GM23338 (cell line): ENCODE data around the gene CFDP1. TPM values are rescaled to one million over a fixed set of nuclear protein-coding genes. Genes with fewer than 3 reads are reported as not detected.

Experiments used
- ATAC-seq: fragments of 200-7000 bp; cut with Tn5 transposase; 3 replicates; pipeline ENCODE4 v1.9.1; 2020
- DNase-seq: peaks from one replicate; pipeline ENCODE4 v3.0.0-alpha.2; 2015; ENCODE audit warnings: low spot score
- H2AFZ ChIP-seq: fragments of 200-600 bp; sonication (generic); 2 replicates; pipeline ENCODE4 v1.8.0; 2016; ENCODE audit warnings: antibody characterized with exemption, mild to moderate bottlenecking, moderate library complexity
- H3F3A ChIP-seq: fragments of 200-600 bp; sonication (generic); replicated peaks from 2 replicates; pipeline ENCODE4 v1.8.0; 2017; ENCODE audit warnings: antibody characterized with exemption, mixed run types, low read depth
- H3K27ac ChIP-seq: fragments of 200-600 bp; sonication (generic); 2 replicates; pipeline ENCODE4 v1.6.1; 2016; ENCODE audit warnings: low read depth
- H3K27me3 ChIP-seq: fragments of 200-600 bp; sonication (generic); 2 replicates; pipeline ENCODE4 v1.8.0; 2016; ENCODE audit warnings: mild to moderate bottlenecking, mixed run types, moderate library complexity; ENCODE audit not compliant: insufficient read depth
- H3K36me3 ChIP-seq: fragments of 200-600 bp; sonication (generic); 2 replicates; pipeline ENCODE4 v1.8.0; 2016; ENCODE audit warnings: mild to moderate bottlenecking; ENCODE audit not compliant: insufficient read depth
- H3K4me1 ChIP-seq: fragments of 200-600 bp; sonication (generic); 2 replicates; pipeline ENCODE4 v1.8.0; 2016; ENCODE audit warnings: mild to moderate bottlenecking, moderate library complexity; ENCODE audit not compliant: insufficient read depth
- H3K4me2 ChIP-seq: fragments of 200-600 bp; sonication (generic); 2 replicates; pipeline ENCODE4 v1.7.1; 2017; ENCODE audit warnings: mixed run types
- H3K4me3 ChIP-seq: fragments of 200-600 bp; sonication (generic); 2 replicates; pipeline ENCODE4 v1.6.1; 2016; ENCODE audit warnings: mixed run types
- H3K79me2 ChIP-seq: fragments of 200-600 bp; sonication (generic); replicated peaks from 2 replicates; pipeline ENCODE4 v1.8.0; 2017; ENCODE audit warnings: mild to moderate bottlenecking; ENCODE audit not compliant: insufficient read depth
- H3K9me2 ChIP-seq: fragments of 200-600 bp; sonication (generic); 2 replicates; pipeline ENCODE4 v1.8.0; 2017; ENCODE audit not compliant: insufficient read depth
- H4K20me1 ChIP-seq: fragments of 200-600 bp; sonication (generic); replicated peaks from 2 replicates; pipeline ENCODE4 v1.8.0; 2017; ENCODE audit warnings: mild to moderate bottlenecking; ENCODE audit not compliant: insufficient read depth
- H3K27ac Mint-ChIP-seq: 2 replicates; pipeline ENCODE4 v1.8.0; 2020; ENCODE audit warnings: inconsistent platforms, mild to moderate bottlenecking, moderate library complexity, mixed read lengths
- H3K27me3 Mint-ChIP-seq: 3 replicates; pipeline ENCODE4 v1.8.0; 2022; ENCODE audit warnings: low read depth, mild to moderate bottlenecking, moderate library complexity, mixed read lengths, inconsistent platforms; ENCODE audit not compliant: insufficient read depth, poor library complexity
- H3K36me3 Mint-ChIP-seq: 3 replicates; pipeline ENCODE4 v1.8.0; 2021; ENCODE audit warnings: low read depth, mild to moderate bottlenecking, inconsistent platforms, moderate library complexity, mixed read lengths
- H3K4me1 Mint-ChIP-seq: 3 replicates; pipeline ENCODE4 v1.8.0; 2020; ENCODE audit warnings: mild to moderate bottlenecking, inconsistent platforms, mixed read lengths
- H3K4me3 Mint-ChIP-seq: 3 replicates; pipeline ENCODE4 v1.8.0; 2021; ENCODE audit warnings: moderate library complexity, mild to moderate bottlenecking, inconsistent platforms, mixed read lengths
- H3K9me3 Mint-ChIP-seq: 3 replicates; pipeline ENCODE4 v1.8.0; 2020; ENCODE audit warnings: moderate library complexity, mild to moderate bottlenecking, inconsistent platforms, mixed read lengths
- EZH2 ChIP-seq: fragments of 200-600 bp; sonication (generic); IDR thresholded peaks from one replicate; pipeline ENCODE4 v1.8.0; 2017; ENCODE audit warnings: antibody characterized with exemption, mild to moderate bottlenecking, low read depth; ENCODE audit not compliant: unreplicated experiment
- EZH2phosphoT487 ChIP-seq: fragments of 200-600 bp; sonication (generic); IDR thresholded peaks from one replicate; pipeline ENCODE4 v1.8.1; 2018; ENCODE audit warnings: antibody characterized with exemption; ENCODE audit not compliant: unreplicated experiment
- NANOG ChIP-seq: IDR thresholded peaks from 2 replicates; pipeline ENCODE4 v1.6.1; 2016; ENCODE audit warnings: antibody characterized with exemption, borderline replicate concordance
- POLR2AphosphoS5 ChIP-seq: IDR thresholded peaks from 2 replicates; pipeline ENCODE4 v1.6.1; 2016; ENCODE audit warnings: antibody characterized with exemption, low read depth
- STAT1 ChIP-seq: IDR thresholded peaks from one replicate; pipeline ENCODE4 v1.6.1; 2016; ENCODE audit warnings: antibody characterized with exemption; ENCODE audit not compliant: unreplicated experiment
- ZNF114 ChIP-seq: fragments of 250-450 bp; sonication (Bioruptor Pico); IDR thresholded peaks from 2 replicates; pipeline ENCODE4 v1.5.0; 2020; ENCODE audit warnings: mild to moderate bottlenecking, moderate library complexity
- ZNF331 ChIP-seq: fragments of 250-450 bp; sonication (Bioruptor Pico); IDR thresholded peaks from 2 replicates; pipeline ENCODE4 v1.5.0; 2020; ENCODE audit warnings: low read depth, mild to moderate bottlenecking, moderate library complexity
- polyA plus RNA-seq: library from polyadenylated mRNA; unstranded; fragments of >200 nt; fragmentation: Nextera tagmentation; extraction: Ambion mirVana; gene quantifications from 2 replicates; pipeline ENCODE4 v1.2.1, GENCODE V29; 2016
- total RNA-seq: library from RNA; depleted of rRNA; stranded (reverse); fragments of >200 nt; shearing (Covaris generic); gene quantifications from 2 replicates; pipeline ENCODE4 v1.2.3, GENCODE V29; 2014
- TF ChIP-seq, protein P1 (sequence below): IDR thresholded peaks from 2 replicates; pipeline ENCODE4 v1.6.1; 2016; ENCODE audit warnings: antibody characterized with exemption
- TF ChIP-seq, protein P2 (sequence below), 2 experiments: fragments of 200-600 bp in 1 of 2; sonication (generic) in 1 of 2; conservative IDR thresholded peaks; 2 replicates each; pipeline versions ENCODE4 v1.5.1 to v1.6.1; 2016 to 2017; ENCODE audit warnings: antibody characterized with exemption in 2 of 2, low read depth in 2 of 2, mild to moderate bottlenecking in 2 of 2, moderate library complexity in 1 of 2
- TF ChIP-seq, protein P3 (sequence below): fragments of 250-450 bp; sonication (Bioruptor Pico); IDR thresholded peaks from 2 replicates; pipeline ENCODE4 v1.5.0; 2020; ENCODE audit warnings: mild to moderate bottlenecking, moderate library complexity

Gene CFDP1
- total and polyA plus RNA-seq, 2 experiments from 2014 or later, result 89.9 to 224 TPM

DNA sequence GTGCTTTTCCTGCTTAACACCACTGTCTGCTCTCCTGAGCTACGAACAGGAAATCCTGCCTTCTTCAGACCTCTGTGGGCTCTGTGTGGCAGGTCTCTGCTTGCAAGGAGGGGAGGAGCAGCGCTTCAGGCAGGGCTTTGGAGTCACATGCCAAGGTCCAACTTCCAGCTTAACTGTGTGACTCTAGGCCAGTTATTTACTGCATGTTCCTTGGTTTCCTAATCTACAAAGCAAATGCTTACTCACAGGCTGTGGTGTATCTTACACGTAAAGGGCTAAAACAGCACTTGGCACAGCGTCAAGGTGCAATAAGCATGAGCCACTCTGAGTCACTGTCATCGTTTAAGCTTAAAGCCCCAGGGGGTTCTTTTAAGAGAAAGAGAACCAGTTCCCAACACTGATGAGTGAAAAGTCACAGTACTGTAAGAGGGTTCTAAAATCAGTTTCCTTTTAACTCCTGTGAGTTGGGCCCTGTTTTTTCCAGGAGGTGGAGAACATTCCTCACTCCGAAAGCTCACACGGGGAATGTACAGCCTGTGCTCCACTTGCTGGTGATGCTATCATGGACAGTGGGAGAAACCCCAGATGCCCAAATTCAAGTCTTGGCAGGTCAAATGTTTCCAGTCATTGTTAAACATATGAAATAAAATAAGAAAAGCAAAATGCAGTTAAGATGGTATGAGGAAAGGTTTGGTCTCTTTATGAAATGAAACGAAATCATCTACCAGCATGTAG lies 127.8 kb downstream of the CFDP1 start (continued):
- TF ChIP-seq STAT1 (no peak), ZNF114 (CRISPR knock-in tag) (no peak), EZH2phosphoT487 (no peak), NANOG (no peak), POLR2AphosphoS5 (no peak)
- TF ChIP-seq, protein P1, sequence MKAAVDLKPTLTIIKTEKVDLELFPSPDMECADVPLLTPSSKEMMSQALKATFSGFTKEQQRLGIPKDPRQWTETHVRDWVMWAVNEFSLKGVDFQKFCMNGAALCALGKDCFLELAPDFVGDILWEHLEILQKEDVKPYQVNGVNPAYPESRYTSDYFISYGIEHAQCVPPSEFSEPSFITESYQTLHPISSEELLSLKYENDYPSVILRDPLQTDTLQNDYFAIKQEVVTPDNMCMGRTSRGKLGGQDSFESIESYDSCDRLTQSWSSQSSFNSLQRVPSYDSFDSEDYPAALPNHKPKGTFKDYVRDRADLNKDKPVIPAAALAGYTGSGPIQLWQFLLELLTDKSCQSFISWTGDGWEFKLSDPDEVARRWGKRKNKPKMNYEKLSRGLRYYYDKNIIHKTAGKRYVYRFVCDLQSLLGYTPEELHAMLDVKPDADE, result no peak

DNA sequence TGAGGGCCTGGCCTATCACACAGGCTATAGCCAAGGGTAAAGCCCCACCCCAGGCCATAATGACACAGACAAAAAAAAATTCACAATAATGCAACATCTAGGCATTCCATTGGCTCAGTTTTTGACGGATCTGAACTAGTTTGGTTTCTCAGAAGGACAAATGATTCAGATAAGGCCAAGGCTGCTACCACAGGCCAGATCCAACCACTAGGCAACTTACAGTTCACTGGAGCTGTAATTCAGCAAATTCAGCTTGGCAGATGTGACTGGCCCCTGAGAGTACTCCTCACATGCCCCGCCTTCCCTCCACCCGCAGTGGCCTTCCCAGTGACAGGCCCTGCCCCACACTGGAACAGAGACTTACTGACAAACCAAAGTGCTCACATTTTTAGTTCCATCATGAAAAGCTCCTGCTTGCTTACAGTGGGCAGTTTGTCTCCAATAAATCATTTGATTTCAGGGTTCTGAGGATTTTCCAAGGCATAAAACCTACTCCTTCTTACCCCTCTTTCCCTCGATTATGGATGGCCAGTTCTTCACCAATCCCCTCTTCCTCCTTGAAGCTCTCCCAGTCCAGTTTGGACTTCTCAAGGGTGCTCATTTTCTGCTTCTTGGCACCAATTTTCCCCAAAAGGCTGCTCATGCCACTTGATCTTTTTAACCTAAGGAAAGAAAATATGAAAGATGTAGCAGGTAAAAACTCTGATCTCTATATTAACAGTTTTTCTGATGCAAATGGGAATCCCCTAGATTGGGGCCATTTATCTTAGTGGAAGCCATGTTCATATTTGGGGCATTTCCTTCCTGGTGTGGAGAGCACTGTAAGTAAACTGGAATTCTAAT lies 128.6 kb downstream of the CFDP1 start:
- Histone ChIP-seq H3K4me2 (no peak overlapping the region), H3K27ac (no peak overlapping the region), H3F3A (no peaks in the 10 kb centered on the region), H3K4me1 (no peaks in the 10 kb centered on the region), H3K79me2 (no peaks in the 10 kb centered on the region), H2AFZ (no peak overlapping the region), H3K9me2 (no peaks in the 10 kb centered on the region), H4K20me1 (no peaks in the 10 kb centered on the region), H3K27me3 (no peaks in the 10 kb centered on the region), H3K4me3 (no peak overlapping the region), H3K36me3 (peaks cover 11% of the 10 kb centered on the region)
- Mint-ChIP-seq H3K9me3 (no peaks in the 10 kb centered on the region), H3K27me3 (peaks cover 2% of the 10 kb centered on the region), H3K4me3 (no peak overlapping the region), H3K36me3 (peaks cover 34% of the 10 kb centered on the region), H3K27ac (no peak overlapping the region), H3K4me1 (no peaks in the 10 kb centered on the region)
- ATAC-seq (no peak), DNase-seq (no peak)
- TF ChIP-seq, protein P1, result no peak
- TF ChIP-seq, protein P2, sequence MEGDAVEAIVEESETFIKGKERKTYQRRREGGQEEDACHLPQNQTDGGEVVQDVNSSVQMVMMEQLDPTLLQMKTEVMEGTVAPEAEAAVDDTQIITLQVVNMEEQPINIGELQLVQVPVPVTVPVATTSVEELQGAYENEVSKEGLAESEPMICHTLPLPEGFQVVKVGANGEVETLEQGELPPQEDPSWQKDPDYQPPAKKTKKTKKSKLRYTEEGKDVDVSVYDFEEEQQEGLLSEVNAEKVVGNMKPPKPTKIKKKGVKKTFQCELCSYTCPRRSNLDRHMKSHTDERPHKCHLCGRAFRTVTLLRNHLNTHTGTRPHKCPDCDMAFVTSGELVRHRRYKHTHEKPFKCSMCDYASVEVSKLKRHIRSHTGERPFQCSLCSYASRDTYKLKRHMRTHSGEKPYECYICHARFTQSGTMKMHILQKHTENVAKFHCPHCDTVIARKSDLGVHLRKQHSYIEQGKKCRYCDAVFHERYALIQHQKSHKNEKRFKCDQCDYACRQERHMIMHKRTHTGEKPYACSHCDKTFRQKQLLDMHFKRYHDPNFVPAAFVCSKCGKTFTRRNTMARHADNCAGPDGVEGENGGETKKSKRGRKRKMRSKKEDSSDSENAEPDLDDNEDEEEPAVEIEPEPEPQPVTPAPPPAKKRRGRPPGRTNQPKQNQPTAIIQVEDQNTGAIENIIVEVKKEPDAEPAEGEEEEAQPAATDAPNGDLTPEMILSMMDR (conservative IDR thresholded peaks at IDR 0.05; ENCODE audit: low read depth in 2 of 2), result no peak
- TF ChIP-seq NANOG, result no peak
- no peak for TF ChIP-seq ZNF114 (CRISPR knock-in tag)
- no peak for TF ChIP-seq EZH2
- no peak for TF ChIP-seq ZNF331 (CRISPR knock-in tag)
- TF ChIP-seq, protein P3, sequence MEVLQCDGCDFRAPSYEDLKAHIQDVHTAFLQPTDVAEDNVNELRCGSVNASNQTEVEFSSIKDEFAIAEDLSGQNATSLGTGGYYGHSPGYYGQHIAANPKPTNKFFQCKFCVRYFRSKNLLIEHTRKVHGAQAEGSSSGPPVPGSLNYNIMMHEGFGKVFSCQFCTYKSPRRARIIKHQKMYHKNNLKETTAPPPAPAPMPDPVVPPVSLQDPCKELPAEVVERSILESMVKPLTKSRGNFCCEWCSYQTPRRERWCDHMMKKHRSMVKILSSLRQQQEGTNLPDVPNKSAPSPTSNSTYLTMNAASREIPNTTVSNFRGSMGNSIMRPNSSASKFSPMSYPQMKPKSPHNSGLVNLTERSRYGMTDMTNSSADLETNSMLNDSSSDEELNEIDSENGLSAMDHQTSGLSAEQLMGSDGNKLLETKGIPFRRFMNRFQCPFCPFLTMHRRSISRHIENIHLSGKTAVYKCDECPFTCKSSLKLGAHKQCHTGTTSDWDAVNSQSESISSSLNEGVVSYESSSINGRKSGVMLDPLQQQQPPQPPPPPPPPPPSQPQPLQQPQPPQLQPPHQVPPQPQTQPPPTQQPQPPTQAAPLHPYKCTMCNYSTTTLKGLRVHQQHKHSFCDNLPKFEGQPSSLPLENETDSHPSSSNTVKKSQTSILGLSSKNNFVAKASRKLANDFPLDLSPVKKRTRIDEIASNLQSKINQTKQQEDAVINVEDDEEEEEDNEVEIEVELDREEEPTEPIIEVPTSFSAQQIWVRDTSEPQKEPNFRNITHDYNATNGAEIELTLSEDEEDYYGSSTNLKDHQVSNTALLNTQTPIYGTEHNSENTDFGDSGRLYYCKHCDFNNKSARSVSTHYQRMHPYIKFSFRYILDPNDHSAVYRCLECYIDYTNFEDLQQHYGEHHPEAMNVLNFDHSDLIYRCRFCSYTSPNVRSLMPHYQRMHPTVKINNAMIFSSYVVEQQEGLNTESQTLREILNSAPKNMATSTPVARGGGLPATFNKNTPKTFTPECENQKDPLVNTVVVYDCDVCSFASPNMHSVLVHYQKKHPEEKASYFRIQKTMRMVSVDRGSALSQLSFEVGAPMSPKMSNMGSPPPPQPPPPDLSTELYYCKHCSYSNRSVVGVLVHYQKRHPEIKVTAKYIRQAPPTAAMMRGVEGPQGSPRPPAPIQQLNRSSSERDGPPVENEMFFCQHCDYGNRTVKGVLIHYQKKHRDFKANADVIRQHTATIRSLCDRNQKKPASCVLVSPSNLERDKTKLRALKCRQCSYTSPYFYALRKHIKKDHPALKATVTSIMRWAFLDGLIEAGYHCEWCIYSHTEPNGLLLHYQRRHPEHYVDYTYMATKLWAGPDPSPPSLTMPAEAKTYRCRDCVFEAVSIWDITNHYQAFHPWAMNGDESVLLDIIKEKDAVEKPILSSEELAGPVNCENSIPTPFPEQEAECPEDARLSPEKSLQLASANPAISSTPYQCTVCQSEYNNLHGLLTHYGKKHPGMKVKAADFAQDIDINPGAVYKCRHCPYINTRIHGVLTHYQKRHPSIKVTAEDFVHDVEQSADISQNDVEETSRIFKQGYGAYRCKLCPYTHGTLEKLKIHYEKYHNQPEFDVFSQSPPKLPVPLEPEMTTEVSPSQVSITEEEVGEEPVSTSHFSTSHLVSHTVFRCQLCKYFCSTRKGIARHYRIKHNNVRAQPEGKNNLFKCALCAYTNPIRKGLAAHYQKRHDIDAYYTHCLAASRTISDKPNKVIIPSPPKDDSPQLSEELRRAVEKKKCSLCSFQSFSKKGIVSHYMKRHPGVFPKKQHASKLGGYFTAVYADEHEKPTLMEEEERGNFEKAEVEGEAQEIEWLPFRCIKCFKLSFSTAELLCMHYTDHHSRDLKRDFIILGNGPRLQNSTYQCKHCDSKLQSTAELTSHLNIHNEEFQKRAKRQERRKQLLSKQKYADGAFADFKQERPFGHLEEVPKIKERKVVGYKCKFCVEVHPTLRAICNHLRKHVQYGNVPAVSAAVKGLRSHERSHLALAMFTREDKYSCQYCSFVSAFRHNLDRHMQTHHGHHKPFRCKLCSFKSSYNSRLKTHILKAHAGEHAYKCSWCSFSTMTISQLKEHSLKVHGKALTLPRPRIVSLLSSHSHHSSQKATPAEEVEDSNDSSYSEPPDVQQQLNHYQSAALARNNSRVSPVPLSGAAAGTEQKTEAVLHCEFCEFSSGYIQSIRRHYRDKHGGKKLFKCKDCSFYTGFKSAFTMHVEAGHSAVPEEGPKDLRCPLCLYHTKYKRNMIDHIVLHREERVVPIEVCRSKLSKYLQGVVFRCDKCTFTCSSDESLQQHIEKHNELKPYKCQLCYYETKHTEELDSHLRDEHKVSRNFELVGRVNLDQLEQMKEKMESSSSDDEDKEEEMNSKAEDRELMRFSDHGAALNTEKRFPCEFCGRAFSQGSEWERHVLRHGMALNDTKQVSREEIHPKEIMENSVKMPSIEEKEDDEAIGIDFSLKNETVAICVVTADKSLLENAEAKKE (CRISPR knock-in tag), result no peak
- no peak for TF ChIP-seq POLR2AphosphoS5
